NOMO-1 treated with dmso at 0.1 percent for 144 hours (cell line): ENCODE results near the gene FAN1.

ENCODE experiments used
- DNase-seq: peaks from one replicate; lab custom pipeline; 2025; ENCODE audit not compliant: unreplicated experiment; lab: John Stamatoyannopoulos, UW

Gene FAN1

GRCh38 chr15:30919877-30920550, 16.3 kb downstream of the FAN1 start:
- no peak for DNase-seq

- DNase-seq = no peak
Measured at GRCh38 chr15:30921106-30921505, 17.4 kb downstream of the FAN1 start.

GRCh38 chr15:30921781-30922479, 18.2 kb downstream of the FAN1 start:
- DNase-seq = no peak

- no peak for DNase-seq
Measured at GRCh38 chr15:30922480-30923311, 19.0 kb downstream of the FAN1 start.

- DNase-seq = no peak
Measured at GRCh38 chr15:30923429-30923828, 19.7 kb downstream of the FAN1 start.

GRCh38 chr15:30924353-30924752, 20.6 kb downstream of the FAN1 start:
- DNase-seq = no peak

- DNase-seq = no peak
Measured at GRCh38 chr15:30925686-30926085, 22.0 kb downstream of the FAN1 start.

- no peak for DNase-seq
Measured at GRCh38 chr15:30926161-30926560, 22.4 kb downstream of the FAN1 start.

GRCh38 chr15:30927148-30927761, 23.5 kb downstream of the FAN1 start:
- DNase-seq = no peak

GRCh38 chr15:30928076-30928475, 24.4 kb downstream of the FAN1 start:
- DNase-seq = no peak

GRCh38 chr15:30929064-30929669, 25.5 kb downstream of the FAN1 start:
- no peak for DNase-seq

- DNase-seq = no peak
Measured at GRCh38 chr15:30929982-30930381, 26.3 kb downstream of the FAN1 start.

- no peak for DNase-seq
Measured at GRCh38 chr15:30930422-30930821, 26.7 kb downstream of the FAN1 start.

GRCh38 chr15:30933293-30933692, 29.6 kb downstream of the FAN1 start:
- DNase-seq = no peak

- DNase-seq = no peak
Measured at GRCh38 chr15:30939161-30939560, 35.4 kb downstream of the FAN1 start.

GRCh38 chr15:30940359-30940758, 36.6 kb downstream of the FAN1 start:
- DNase-seq = no peak

- DNase-seq = no peak
Measured at GRCh38 chr15:30941520-30941919, 37.8 kb downstream of the FAN1 start.

GRCh38 chr15:30943654-30944335, 40.1 kb downstream of the FAN1 start:
- DNase-seq = no peak

- DNase-seq = no peak
Measured at GRCh38 chr15:30953183-30953582, 49.5 kb downstream of the FAN1 start.

GRCh38 chr15:30953731-30954378, 50.1 kb downstream of the FAN1 start:
- no peak for DNase-seq
